ENCODE data around the gene SLAIN2.
"Not testable (repeated sequence)": the region's sequence is repeated elsewhere in the genome, so short reads cannot be mapped to it uniquely, and the experiment has no call there.

SLAIN2 gene

DNA sequence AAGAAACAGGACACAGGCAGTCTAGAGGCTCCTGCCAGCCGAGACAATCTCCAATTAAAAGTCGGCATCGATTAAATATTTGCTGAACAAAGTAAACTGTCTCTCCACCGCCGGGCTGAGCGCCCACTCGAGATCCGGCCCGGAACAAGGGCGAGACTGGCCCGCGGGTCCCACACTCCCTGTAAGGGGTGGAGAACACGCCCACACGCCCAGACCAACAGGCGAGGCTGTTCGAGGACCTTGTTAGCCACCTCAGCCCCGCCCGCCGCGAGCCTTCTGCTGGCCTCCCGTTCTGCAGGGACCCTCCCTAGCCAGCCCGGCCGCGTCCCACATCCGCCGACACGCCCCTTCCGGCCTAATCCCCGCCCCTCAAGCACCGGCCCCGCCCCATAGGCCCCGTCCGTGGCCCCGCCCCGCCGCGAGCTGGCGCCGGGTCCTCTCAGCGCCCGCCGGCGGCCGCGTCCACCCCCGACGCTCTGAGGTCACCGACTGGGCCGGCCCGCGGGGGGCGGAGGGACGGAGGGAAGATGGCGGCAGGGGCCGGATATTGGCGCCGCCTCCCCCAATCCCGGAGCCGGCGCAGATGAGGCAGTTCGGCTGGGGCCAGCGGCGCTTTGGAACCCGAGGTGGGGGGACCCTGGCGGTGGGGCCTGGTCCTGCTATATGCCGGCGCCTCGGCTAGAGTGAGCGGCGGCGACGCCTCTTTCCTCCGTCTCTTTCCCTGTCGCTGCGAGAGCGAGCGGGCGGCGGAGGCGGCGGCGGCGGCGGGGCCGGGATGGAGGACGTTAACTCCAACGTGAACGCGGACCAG, at the start of gene SLAIN2:
TSS of gene SLAIN2 (plus strand) at position 565 of the 811 bp plus-strand sequence. CDS start at position 776, 211 bp downstream.
- peak; percentile 52 for DNase-seq

DNA sequence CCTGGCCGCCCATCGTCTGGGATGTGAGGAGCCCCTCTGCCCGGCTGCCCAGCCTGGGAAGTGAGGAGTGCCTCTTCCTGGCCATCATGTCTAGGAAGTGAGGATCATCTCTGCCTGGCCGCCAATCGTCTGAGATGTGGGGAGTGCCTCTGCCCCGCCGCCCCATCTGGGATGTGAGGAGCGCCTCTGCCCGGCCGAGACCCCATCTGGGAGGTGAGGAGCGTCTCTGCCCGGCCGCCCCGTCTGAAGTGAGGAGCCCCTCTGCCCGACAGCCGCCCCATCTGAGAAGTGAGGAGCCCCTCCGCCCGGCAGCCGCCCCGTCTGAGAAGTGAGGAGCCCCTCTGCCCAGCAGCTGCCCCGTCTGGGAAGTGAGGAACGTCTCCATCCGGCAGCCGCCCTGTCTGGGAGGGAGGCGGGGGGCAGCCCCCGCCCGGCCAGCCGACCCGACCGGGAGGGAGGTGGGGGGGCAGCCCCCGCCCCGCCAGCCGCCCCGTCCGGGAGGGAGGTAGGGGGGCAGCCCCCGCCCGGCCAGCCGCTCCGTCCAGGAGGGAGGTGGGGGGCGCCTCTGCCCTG, 49.0 kb upstream of the SLAIN2 start:
- DNase-seq, result not testable (repeated sequence)

DNA sequence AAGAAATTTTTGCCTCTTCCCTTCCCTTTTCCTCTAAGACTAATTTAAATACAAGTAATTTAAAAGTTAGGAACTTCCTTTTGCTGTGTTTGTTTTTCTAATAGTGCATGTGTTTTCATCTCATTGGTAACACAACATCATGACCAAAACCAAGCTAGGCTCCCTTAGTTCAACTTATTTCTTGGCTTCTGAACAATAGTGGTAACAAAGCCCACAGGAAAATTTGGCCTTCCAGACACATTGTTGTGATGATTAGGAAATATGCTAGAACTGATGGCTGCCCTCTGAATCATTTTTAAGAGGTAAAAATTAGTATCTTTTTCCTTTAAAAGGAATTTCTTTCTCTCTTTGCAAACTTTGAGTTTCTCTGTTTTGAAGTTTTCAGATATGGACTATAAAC, 46.2 kb upstream of the SLAIN2 start:
- no peak for DNase-seq

DNA sequence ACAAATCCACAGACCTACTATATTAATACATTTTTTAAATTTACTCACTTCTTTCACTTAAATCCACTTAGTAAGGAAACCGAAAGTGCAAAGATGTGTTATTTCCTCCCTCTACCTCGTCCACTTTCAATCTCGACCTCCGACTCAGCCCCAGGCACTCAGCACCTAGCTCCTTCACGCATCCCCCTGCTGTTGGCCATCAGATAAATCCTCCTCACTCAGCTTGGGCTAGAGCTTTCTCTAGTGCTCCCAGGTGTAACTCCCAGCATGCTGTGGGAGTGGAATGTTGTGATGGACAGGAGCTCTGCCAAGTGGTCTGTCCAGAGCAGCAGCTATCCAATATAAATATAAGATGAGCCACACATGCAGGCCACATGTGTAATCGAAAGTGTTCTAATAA, 45.0 kb upstream of the SLAIN2 start:
- no peak for DNase-seq

DNA sequence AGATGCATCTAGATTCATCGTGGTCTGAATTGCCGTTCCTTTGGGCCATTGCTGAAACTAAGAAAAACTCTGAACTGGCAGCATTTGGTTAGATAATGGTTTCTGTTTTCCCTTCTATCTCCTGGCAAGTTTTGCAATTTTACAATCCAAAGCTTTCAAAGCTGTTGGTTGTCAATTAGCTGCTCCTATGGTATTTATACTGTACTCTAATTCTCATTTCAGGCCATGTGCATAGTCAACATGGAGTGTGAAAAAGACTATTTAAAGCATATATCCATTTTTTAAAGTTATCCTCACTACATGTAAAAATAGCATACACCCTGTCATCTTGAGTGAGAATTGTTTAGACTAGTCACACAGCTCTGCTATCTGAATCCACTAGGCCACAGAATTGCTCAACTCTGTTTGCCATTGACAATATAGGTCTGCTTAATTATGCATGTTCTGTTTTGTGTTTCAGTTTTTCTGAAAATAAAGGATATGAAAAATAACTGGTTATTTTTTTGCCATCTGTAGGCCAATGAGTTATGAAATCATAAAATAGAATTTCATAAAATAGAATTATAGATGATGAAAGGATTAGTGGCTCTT, 44.0 kb upstream of the SLAIN2 start:
- no peak for DNase-seq

DNA sequence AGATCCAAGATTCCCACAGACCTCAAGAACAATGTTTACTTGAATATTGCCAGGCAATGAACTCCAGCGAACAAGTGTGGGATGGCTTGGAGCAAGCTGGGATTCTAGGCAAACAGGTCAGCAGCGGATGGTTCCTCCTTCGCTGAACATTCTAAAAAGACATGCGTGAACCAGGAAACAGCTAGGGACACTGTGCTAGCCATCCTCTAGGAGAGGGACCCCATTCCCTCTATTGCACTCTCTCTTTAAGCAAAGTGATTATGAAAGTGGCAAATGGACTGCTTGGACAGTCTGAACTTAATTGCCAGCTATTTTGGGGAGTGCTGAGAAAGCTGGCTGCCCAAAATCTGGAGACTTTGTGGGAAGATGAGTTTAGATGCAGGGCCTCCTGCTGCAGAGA, 41.8 kb upstream of the SLAIN2 start:
- no peak for DNase-seq

DNA sequence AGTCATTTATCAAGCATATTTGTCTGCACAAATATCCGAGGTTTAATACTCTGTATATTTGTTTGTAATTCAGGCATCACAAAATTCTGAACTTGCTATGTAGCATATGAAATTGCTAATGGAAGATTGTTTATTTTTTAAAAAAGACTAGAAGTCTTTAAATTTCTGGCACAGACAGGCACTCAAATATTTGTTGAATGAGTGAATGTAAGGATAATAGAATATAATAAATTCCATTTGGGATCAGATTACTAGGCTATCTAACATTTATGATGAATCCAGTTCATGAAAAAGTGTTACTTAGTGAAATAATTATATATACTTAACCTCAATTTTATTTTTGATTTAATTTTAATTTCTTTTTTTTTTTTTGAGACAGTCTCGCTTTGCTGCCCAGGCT, 41.3 kb upstream of the SLAIN2 start:
- no peak for DNase-seq

DNA sequence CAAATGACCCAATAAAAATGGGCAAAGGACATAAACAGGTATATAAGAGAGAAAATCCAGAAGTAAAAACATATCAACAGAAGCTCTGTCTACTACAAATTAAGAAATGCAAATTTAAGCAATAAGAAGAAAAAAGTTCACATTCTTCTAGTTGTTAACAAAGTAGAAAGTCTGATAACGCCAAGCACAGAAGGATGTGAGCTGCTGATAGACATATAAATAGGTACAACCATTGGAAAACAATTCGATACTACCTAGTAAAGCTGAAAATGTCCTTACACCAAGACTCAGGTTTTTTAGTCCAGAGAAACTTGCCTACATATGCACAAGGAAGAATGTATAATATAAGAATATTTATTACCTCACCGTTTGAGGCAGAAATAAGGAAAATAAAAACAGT, 35.8 kb upstream of the SLAIN2 start:
- DNase-seq, result no peak

DNA sequence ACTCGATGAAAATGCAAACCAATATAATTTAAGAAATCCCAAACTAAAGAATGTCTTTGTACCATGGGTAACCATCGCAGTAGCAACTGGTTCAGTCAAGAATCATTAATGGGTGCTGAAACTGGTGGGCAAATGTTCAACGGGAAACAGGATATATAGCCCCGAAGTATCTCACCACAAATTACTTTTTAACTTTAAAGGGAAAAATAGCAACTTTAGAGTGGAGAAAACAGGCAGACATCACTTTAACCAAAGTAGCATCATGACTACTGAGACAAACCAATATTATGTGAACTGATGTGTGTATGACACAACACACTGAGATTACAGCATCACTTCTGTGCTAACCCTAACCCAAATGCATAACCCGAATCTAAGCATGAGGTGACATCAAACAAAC, 33.8 kb upstream of the SLAIN2 start:
- no peak for DNase-seq

DNA sequence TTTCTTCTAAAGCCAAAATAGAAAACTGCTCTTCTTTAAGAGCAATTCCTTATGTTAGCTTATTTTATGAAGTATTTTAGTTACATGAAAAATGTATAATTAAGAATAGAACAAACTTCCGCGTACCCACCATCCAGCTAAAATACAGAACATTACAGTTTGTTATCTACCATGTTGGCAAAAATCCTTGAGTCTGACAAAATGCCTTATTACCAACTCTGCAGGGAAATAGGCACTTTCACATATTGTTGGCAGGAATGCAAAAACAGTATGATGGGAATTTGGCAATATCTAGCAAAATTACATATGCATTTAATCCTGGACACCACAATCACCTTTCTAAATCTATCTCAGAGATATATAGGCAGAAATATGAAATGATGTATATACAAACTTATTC, 32.4 kb upstream of the SLAIN2 start:
- DNase-seq, result no peak

DNA sequence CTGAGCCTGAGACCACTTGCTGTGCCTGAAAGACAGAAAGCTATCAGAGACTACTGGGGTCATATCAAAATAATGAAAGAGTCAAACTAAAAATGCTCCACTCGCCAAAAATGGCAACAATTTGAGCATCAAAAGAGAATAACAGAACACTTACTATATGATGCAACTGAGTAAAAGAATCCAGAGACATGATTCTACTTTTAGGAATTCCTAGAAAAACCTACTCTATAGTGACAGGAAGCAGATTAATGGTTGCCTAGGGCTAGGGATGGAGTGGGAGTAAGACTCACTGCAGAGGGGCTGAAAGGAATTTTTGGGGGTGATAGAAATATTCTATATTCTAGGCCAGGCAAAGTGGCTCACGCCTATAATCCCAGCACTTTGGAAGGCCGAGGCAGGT, 29.4 kb upstream of the SLAIN2 start:
- no peak for DNase-seq

DNA sequence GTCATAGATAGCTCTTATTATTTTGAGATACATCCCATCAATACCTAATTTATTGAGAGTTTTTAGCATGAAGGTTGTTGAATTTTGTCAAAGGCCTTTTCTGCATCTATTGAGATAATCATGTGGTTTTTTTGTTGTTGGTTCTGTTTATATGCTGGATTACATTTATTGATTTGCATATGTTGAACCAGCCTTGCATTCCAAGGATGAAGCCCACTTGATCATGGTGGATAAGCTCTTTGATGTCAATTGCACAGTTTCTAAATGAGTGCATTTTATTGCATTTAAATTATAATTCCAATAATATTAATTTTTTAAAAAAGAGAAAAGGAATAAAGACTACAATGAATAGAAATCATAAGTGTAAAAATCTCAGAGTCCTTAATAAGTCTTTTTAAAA, 26.6 kb upstream of the SLAIN2 start:
- DNase-seq, result not testable (repeated sequence)

DNA sequence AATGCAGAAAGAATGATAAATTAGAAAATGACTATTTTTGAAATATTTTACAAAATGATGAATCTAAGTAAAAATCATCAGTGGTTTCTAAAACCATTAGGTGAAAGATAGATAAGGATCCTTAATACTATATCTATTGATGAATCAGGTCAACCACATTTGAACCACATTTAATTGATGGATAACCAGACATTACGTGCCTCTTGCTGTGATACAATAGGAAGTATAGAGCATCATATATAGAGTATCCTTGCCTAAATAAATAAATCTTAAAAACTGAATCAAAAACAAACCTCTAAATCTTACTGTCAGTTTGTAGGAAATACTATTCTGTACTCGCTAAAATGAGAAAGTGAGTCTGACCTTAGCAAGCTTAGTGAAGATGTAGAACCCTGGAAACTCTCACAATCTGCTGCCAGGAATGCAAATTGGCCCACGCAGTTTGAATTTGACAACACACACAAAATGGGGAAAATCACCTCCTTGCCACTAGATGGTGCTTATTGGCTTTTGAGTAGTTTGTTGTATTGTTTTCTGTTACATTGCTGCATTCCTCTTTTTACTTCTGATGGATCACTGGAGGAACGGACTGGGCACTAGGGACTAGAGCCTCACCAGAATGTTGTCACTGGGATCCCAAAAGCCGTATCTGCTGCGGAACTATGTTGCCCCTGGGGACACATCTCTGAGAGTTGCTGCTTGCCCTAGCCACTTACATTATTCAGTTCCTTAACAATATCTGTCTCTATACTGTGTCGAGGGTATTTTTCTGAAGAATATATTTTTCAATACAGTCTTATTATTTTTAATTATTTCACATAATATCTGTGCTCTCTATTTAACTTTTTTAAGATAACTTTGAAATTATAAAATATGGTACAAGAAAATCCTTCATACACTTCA, 25.4 kb upstream of the SLAIN2 start:
- no peak for DNase-seq

DNA sequence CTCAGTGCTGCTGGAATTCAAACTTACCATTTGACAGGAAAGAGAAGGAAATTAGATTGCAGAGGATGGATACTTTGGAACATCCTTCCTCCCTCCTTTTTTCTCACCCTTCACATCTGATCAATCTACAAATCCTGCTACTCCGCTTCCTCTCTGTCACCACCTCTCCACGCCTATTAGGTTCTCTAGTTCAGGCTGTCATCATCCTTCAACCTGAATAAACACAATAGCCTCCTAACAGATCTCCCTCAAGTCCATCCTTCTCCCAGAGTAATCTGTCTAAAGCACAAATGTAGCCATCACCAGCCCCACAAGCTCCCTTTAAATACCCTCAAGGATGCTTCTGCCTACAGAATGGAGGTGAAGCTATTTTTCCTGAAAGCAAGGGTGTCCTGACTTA, 20.0 kb upstream of the SLAIN2 start:
- no peak for DNase-seq

DNA sequence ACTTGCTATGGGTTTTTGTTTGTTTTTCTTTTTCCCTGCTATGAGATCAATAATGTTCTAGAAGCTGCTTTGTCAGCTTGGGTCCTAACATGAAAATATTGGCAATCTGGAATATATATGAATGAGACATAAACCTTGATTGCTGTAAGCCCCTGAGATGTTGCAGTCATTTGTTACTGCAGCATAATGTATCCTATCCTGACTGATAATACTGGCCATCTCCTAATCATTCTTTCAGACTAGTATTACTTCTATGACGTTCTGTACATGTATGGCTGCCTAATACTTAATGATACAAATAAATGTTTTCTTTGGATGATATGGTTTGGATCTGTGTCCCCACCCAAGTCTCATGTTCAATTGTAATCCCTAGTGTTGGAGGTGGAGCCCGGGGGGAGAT, 19.3 kb upstream of the SLAIN2 start:
- DNase-seq, result no peak

DNA sequence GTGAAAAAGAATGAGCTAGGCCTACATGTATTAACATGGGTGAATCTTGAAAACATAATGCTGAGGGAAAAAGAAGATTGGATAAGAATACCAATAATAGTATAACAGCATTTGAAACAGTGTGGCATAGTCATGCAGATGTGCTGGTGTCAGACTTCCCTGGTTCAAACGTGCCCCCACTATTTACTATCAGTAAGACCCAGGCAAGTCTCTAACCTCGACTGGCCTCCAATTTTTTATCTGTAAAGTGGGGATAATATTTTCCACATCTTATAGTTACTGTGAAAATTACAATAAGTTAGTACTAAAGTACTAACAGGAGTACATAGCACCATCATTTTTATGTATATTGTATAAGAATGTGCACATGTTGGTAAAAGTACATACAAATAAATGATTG, 17.0 kb upstream of the SLAIN2 start:
- DNase-seq, result no peak

DNA sequence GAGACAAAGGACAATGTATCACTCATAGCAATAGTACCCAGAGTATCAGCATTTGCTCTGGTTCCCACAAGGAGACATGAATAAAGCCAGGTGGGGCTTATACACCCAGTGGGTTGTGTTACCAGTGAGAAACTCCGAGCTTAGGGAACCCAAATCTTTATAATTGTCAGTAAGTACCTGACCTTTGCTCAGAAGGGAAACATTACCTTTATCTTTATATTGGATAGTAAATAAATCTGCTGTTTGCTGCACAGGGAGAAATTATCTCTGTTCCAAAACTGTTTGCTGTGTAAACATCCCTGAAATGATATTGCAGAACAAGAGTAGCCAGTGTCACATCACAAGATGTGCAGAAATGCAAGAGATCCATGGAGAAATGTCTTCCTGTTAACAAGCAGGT, 12.1 kb upstream of the SLAIN2 start:
- no peak for DNase-seq

DNA sequence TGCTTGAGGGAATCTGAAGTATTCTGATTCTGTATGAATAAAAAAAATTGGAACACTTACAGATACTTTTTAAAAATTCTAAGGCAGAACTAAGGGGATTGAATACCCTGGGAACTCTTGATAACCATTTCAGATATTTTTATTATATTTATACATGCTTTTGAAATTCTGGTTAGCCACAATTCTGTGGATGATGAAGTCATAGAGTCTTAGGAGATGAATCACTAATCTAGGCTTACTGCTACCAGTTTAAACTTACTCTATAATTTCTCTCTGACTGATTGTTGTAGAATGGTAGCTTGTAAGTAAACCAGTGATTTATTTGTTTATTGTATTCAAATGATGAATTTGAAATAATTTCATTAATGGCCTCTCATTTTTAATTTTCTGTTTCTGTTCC, 11.4 kb upstream of the SLAIN2 start:
- no peak for DNase-seq

DNA sequence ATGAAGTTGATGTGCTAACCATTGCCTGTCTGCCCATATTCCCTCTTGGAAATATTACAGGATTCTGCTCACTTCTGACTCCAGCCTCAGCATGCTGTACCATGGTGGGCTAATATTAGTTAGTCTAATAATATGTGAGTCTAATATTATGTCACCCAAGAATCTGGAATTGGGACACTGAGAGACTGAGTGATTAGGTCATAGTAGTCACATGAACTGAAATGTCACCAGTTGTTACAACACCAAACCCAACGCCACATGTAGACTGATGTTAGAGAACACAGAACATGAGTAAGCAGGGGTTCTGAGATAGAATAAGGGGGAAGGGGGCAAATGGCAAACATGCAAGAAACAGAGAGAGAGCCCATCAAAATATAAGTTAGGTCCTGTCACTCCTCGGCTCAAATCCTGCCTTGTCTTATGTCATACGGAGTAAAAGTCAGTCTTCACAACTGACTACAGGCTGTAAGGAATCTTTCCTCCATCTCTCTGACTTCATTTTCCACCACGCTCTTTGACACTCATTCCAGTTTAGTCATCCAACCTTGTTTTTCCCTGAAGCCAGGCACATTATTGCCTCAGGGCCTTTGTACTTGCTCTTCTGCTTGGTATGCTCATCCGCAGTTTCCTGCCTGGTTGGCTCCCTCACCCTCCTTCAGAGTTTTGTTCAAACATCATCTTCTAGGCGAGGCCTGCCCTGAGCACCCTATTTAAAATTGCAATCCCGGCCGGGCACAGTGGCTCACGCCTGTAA, 9.6 kb upstream of the SLAIN2 start:
- no peak for DNase-seq

DNA sequence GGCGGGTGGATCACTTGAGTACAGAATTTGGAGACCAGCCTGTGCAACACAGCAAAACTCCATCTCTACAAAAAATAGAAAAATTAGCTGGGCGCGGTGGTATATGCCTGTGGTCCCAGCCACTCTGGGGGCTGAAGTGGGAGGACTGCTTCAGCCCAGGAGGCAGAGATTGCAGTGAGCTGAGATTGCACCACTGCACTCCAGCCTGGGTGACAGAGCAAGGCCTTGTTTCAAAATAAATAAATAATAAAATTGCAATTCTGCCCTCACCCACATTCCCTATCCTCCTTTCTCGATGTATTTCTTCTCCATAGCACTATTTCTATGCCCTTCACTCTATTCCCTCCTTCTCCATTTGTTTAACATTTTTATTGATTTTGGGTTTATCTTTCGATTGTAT, 8.7 kb upstream of the SLAIN2 start:
- no peak for DNase-seq

DNA sequence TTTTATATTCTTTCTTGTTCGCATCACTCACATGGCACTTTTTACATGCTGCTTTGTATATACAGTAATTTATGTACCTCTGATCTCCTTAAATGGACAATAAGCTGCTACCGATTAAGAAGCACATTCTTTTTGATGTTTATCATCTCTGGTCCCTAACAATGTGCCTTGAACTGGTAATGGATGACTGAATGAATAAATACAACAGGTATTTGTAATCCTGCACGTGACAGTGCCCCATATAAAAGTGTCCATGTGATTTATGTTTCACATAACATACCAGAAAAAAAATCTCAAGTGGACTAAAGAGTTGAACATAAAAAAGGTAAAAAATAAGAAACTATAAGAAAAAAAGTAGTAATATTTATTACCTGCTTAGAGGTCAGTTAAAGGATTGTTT, 7.7 kb upstream of the SLAIN2 start:
- DNase-seq, result no peak

DNA sequence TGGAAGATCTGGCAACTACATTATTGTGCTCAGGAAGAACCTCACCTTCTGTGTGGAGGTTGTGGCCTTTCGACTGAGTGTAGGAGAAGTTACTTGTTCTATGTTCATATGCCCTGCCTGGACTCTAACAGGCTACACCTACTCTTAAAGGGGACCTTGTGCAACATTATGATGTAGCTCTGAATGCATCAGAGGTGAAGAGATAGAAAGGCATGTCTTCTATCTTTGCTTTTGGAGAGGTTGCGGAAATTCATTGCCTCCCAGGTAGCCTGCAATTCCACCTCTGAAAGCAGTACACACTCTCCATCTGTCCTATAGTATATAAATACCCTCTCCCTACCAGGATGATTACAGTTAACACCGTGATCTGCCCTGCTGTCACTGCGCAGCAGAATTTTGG, 7.1 kb upstream of the SLAIN2 start:
- DNase-seq, result no peak

DNA sequence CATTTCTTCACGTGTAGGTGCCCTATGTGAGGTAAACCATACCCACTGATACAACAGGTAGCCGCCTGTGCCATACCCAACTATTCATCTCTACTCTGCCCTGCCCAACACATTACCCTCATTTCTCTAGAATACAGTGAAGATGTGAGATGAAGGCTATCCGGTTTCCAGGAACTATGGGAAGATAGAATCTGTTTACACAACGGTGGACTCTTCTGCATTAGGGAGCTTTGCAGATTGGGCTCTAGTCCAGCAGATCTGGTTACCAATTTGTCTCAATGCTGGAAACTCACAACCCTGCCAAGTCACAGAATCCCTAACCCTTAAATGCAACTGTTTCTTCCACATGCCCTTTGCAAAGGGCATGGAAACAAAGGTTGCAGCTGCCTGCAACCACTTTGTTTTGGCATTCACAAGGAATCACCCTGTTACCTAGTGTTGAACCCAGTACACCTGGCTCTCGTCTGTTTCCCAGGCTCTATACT, 6.4 kb upstream of the SLAIN2 start:
- no peak for DNase-seq

Data from SHP77 treated with DMSO at 0.1 percent for 48 hours (cell line).